ENCODE measurements around the gene ADSS2. TPM values are rescaled to one million over a fixed set of nuclear protein-coding genes. Genes with fewer than 3 reads are reported as not detected.

Gene ADSS2
- total RNA-seq, 1 donor from 2014 or later, result 30.1 TPM

- intact Hi-C loops (cut with DNase I), result no loop called here
- DNase-seq (ENCODE audit: low spot score), result no peak
- no peak for ATAC-seq
These were observed 39.5 kb downstream of the ADSS2 start for GRCh38 chr1:244412176-244412575.

DNA sequence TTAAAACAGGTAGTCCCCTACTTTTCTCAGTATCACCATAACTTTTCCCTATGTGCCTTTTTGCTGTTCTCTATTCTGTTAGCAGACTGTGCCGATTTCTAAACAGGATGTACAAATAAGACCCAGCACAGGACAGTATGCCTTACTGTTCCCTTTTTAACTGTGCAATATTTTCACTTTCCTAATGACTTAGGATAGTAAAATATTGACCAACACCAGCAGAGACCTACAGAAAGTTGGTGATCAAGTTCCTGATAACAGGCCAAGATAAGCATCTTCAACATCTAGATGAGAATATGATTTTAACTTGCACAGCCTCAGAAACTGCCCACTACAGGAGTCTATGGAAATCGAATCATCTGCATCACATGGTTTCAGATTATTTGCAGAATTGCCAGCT is 42.0 kb downstream of the ADSS2 start:
- ATAC-seq, result no peak
- DNase-seq (ENCODE audit: low spot score), result no peak
- intact Hi-C loops (cut with DNase I), result no loop called here

- DNase-seq (ENCODE audit: low spot score), result no peak
- intact Hi-C loops (cut with DNase I), result no loop called here
These were observed 45.4 kb downstream of the ADSS2 start for GRCh38 chr1:244406337-244406736.

DNA sequence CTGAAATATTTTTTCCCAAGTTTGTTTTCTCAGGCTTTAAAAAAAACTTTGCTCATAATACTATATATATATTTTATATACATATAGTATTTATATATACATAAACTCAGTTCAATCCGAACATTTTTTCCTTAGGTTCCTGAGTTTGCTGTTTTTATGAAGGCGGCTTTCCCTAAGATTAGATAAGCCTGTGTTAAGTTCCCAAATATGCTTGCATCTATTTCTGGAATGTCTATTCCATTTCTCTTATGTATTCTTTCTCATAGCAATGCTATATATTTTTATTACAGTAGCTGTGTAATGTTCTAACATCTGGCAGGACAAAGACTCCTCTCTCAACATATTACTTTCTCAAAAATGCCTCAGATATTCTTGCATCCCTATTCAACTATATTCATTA is 45.9 kb downstream of the ADSS2 start:
- intact Hi-C loops (cut with DNase I), result no loop called here
- no peak for DNase-seq (ENCODE audit: low spot score)
- ATAC-seq, result no peak

More at GRCh38 chr1:244406337-244406736, 45.4 kb downstream of the ADSS2 start:
- ATAC-seq, result no peak

- intact Hi-C loops (cut with DNase I), result no loop called here
- ATAC-seq (no peak), DNase-seq (ENCODE audit: low spot score) (no peak)
These were observed 48.3 kb downstream of the ADSS2 start for GRCh38 chr1:244403431-244403830.

DNA sequence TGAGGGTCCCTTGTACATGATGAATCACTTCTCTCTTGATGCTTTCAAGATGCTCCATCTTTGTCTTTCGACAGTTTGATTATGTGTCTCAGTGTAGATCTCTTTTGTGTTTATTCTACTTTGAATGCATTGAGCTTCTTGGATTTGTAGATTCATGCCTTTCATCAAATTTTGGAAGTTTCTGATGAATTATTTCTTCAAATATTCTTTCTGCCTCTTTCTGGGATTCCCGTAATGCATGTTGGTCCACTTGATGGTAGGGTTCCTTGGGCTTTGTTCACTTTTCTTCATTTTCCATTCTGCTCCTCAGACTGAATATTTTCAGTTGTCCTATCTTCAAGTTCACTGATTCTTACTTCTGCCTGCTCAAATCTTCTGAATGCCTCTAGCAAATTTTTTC is 50.7 kb downstream of the ADSS2 start:
- intact Hi-C loops (cut with DNase I), result no loop called here
- no peak for DNase-seq (ENCODE audit: low spot score)
- no peak for ATAC-seq

DNA sequence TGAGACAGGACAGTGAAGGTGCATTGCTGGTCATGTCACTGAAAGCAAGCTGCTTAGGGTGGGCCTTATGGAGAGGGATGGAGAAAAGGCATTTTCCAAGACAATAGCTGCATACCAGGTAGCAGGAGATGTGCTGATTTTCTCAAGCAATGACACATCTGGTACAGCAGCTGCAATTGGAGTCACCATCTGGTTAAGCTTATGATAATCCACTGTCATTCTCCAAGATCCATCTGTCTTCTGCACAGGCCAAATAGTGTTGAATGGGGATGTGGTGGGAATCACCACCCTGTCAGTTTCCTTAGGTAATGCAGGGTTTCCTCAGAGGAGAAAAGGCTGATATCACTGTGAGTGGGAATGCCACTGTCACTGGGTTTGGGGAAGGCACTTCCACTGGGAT is 54.6 kb downstream of the ADSS2 start:
- ATAC-seq (no peak), DNase-seq (ENCODE audit: low spot score) (no peak)
- intact Hi-C loops (cut with DNase I), result no loop called here

DNA sequence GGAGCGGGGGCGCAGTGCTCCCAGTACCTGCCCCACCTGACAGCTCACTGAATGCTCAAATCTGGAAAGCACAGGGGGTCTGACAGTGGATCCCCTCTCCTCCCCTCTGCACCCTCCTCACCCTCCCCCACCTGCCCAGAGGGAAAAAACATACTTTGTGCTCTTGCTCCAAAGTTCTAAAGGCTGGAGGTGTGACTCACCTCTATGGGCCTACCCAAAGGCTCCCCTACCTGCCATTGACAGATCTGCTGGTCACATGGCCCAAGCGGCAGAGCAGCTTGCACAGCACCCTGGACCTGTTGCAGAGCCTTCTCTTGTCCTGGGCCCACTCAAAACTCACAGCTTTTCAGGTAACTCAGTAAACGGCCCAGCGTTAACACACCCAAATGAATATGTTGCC is 55.7 kb downstream of the ADSS2 start:
- intact Hi-C loops (cut with DNase I), result no loop called here
- ATAC-seq (no peak), DNase-seq (ENCODE audit: low spot score) (no peak)

GRCh38 chr1:244394826-244395765 is 56.6 kb downstream of the ADSS2 start:
- intact Hi-C loops (cut with DNase I), result no loop called here
- no peak for ATAC-seq

GRCh38 chr1:244394346-244394745 is 57.4 kb downstream of the ADSS2 start:
- intact Hi-C loops (cut with DNase I), result no loop called here
- DNase-seq (ENCODE audit: low spot score) (no peak), ATAC-seq (no peak)

More at GRCh38 chr1:244394826-244395765, 56.6 kb downstream of the ADSS2 start:
- no peak for DNase-seq (ENCODE audit: low spot score)

- intact Hi-C loops (cut with DNase I), result no loop called here
- ATAC-seq, result no peak
These were observed 58.0 kb downstream of the ADSS2 start for GRCh38 chr1:244393604-244394176.

GRCh38 chr1:244391761-244392160 is 59.9 kb downstream of the ADSS2 start:
- DNase-seq (ENCODE audit: low spot score) (no peak), ATAC-seq (no peak)
- intact Hi-C loops (cut with DNase I), result no loop called here

More at GRCh38 chr1:244393604-244394176, 58.0 kb downstream of the ADSS2 start:
- DNase-seq (ENCODE audit: low spot score), result no peak

DNA sequence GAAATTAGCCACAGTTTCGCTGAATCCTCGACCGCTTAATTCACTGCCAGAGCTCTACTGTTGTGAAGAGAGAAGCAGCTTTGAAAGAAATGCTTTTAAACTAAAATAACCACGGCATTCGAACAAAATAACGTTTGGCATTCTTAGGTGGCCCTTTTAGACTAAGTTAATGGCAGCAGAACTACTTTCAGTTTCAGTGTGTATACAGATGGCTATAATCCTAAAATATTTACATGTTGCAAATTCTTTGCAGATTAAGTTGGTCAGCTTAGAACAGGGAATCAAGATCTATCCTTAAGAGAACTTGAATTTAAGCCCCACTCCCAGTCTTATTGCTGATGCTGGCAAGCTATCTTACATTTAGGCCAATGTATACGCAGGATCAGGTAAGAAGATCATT is 62.7 kb downstream of the ADSS2 start:
- intact Hi-C loops (cut with DNase I), result no loop called here
- ATAC-seq (no peak), DNase-seq (ENCODE audit: low spot score) (no peak)

GRCh38 chr1:244387415-244387814 is 64.3 kb downstream of the ADSS2 start:
- DNase-seq (ENCODE audit: low spot score) (no peak), ATAC-seq (no peak)
- intact Hi-C loops (cut with DNase I), result no loop called here

DNA sequence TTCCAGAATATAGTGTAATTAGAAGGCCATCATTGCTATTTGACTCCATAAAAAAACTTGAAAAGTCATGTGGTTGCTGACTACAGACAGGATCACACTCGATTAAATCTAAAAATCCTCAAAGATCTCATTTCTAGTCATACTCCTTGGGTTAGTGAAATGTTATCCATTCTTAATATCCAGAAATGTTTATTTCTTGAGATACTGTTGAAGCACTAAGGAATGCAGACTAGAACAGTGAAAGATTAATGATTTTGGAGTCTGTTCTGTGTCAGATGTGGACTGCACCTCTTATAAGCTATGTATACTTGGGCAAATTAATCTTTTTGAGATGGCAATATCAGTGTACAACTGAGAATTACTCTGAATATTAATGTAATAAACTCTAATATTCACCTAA is 65.1 kb downstream of the ADSS2 start:
- ATAC-seq (no peak), DNase-seq (ENCODE audit: low spot score) (no peak)
- intact Hi-C loops (cut with DNase I), result no loop called here

- DNase-seq (ENCODE audit: low spot score) (no peak), ATAC-seq (no peak)
- intact Hi-C loops (cut with DNase I), result no loop called here
These were observed 67.6 kb downstream of the ADSS2 start for GRCh38 chr1:244384066-244384465.

DNA sequence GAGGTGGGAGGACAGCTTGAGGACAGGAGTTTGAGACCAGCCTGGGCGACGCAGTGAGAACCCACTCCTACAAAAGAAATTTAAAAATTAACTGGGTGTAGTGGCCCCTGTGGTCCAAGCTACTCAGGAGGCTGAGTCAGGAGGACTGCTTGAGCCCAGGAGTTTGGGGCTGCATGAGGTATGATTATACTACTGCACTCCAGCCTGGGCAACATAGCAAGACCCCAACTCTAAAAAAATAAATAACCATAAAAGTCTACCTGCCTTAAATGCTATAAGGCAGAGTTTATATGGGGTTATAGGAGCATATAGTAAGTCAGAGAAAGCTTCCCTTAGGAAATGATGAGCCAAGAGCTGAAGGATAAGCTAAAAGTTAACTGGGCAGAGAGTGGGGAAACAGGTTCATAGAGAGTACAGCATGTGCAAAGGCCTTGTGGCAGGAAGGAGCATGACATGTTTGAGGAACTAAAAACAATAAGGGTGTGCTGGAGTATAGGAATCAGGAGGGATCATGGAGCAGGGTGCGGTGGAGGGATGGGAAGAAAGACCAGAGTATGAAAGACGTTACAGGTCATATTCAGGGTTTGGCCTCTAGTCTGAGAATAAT is 68.3 kb downstream of the ADSS2 start:
- DNase-seq (ENCODE audit: low spot score), result no peak

GRCh38 chr1:244381878-244382565 is 69.7 kb downstream of the ADSS2 start:
- intact Hi-C loops (cut with DNase I), result no loop called here
- DNase-seq (ENCODE audit: low spot score) (no peak), ATAC-seq (no peak)

More for the DNA sequence above, 68.3 kb downstream of the ADSS2 start:
- intact Hi-C loops (cut with DNase I), result no loop called here
- no peak for ATAC-seq

DNA sequence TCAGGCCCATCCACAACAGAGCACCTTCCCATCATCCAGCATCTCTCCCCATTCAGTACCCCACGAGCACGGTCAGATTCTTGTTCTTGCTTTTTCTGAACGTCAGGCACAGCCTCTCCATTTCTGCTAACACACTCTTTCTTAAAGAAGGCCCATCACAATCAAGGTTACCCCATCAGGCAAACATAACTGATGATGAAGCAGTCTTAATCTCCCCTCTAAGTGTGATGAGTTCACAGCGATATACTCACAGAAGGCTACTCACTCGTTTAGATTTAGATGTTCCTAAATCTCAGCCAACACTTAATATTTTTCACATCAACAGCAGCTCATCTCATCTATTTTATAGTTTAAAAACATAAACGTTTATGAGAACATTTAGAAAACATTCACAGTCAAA is 75.6 kb downstream of the ADSS2 start:
- ATAC-seq, result no peak
- intact Hi-C loops (cut with DNase I), result no loop called here
- DNase-seq (ENCODE audit: low spot score), result no peak

- DNase-seq (ENCODE audit: low spot score) (no peak), ATAC-seq (no peak)
- intact Hi-C loops (cut with DNase I), result no loop called here
These were observed 76.7 kb downstream of the ADSS2 start for GRCh38 chr1:244375051-244375450.

All from sciatic nerve (tissue), 2 donors.